Endothelial cell of umbilical vein (primary cell): ENCODE measurements around the gene CEP162.

Experiments
- MAX ChIP-seq: IDR thresholded peaks from 2 replicates; pipeline ENCODE4 v1.6.1; 2011; ENCODE audit not compliant: insufficient read depth, insufficient read length
- POLR2A ChIP-seq: IDR thresholded peaks from 2 replicates; pipeline ENCODE4 v1.6.1; 2012; ENCODE audit warnings: low read depth, mild to moderate bottlenecking, control low read depth, low read length
- POLR2AphosphoS5 ChIP-seq: IDR thresholded peaks from 2 replicates; pipeline ENCODE4 v1.6.1; 2012; ENCODE audit warnings: low read depth, mild to moderate bottlenecking, control low read depth, low read length, moderate library complexity; ENCODE audit not compliant: insufficient read depth

- TF ChIP-seq POLR2A (no peak), POLR2AphosphoS5 (no peak), MAX (no peak)
Measured at GRCh38 chr6:84086056-84086455, 141.4 kb downstream of the CEP162 start.
